GM12878 (cell line): ENCODE measurements around the gene PPP6R1. TPM values are rescaled to one million over a fixed set of nuclear protein-coding genes. Genes with fewer than 3 reads are reported as not detected.

Experiments
- CBFB ChIP-seq: IDR thresholded peaks from 2 replicates; pipeline ENCODE4 v1.6.1; 2016; ENCODE audit warnings: antibody characterized with exemption, low read depth
- CBX3 ChIP-seq: fragments of 200-600 bp; sonication (generic); IDR thresholded peaks from 2 replicates; pipeline ENCODE4 v1.6.1; 2016; ENCODE audit warnings: low read depth, borderline replicate concordance
- CEBPB ChIP-seq, 2 experiments: fragments of 150-350 bp in 1 of 2; IDR thresholded peaks; 2 replicates each; pipeline ENCODE4 v1.6.1; 2012 to 2014; ENCODE audit warnings: low read depth in 2 of 2, low read length in 2 of 2, borderline replicate concordance in 1 of 2, inconsistent platforms in 1 of 2
- CHD4 ChIP-seq: fragments of 200-600 bp; sonication (generic); IDR thresholded peaks from 2 replicates; pipeline ENCODE4 v1.6.1; 2016; ENCODE audit warnings: mild to moderate bottlenecking
- ESRRA ChIP-seq: IDR thresholded peaks from 2 replicates; pipeline ENCODE4 v1.6.1; 2012; ENCODE audit warnings: mild to moderate bottlenecking, low read length, improper control_type of control experiment
- HDAC2 ChIP-seq: fragments of 200-600 bp; sonication (generic); IDR thresholded peaks from 2 replicates; pipeline ENCODE4 v1.6.1; 2017
- LARP7 ChIP-seq: fragments of 450-650 bp; IDR thresholded peaks from 2 replicates; pipeline ENCODE4 v1.6.1; 2017; ENCODE audit warnings: mild to moderate bottlenecking
- PAX8 ChIP-seq: fragments of 450-650 bp; IDR thresholded peaks from 2 replicates; pipeline ENCODE4 v1.6.1; 2017; ENCODE audit warnings: mild to moderate bottlenecking, moderate library complexity
- RAD21 ChIP-seq: IDR thresholded peaks from 2 replicates; pipeline ENCODE4 v1.6.1; 2011; ENCODE audit warnings: mild to moderate bottlenecking, low read depth, low read length, moderate library complexity; ENCODE audit not compliant: insufficient read depth
- SMC3 ChIP-seq: IDR thresholded peaks from 2 replicates; pipeline ENCODE4 v1.6.1; 2011; ENCODE audit warnings: low read length, improper control_type of control experiment, borderline replicate concordance
- SPI1 ChIP-seq: IDR thresholded peaks from 2 replicates; pipeline ENCODE4 v1.6.1; 2011; ENCODE audit warnings: low read depth, mild to moderate bottlenecking, low read length, moderate library complexity, borderline replicate concordance; ENCODE audit not compliant: insufficient read depth
- SUZ12 ChIP-seq: fragments of 200-600 bp; sonication (generic); IDR thresholded peaks from one replicate; pipeline ENCODE4 v1.6.1; 2018; ENCODE audit warnings: antibody characterized with exemption, mild to moderate bottlenecking; ENCODE audit not compliant: unreplicated experiment
- polyA plus RNA-seq, 11 experiments: library from polyadenylated mRNA; depleted of rRNA in 4 of 11; unstranded in 6 of 11; stranded (reverse) in 5 of 11; fragments of >200 nt; fragmentation: Nextera tagmentation in 4 of 11; fragmentation: Illumina TruSeq in 1 of 11; extraction: Ambion mirVana in 4 of 11; extraction: Trizol in 1 of 11; gene quantifications; 1 replicate in 1 of 11; 2 replicates in 10 of 11; pipeline versions ENCODE4 v1.2.1 to v1.2.3, GENCODE V29; 2011 to 2016; ENCODE audit warnings: inconsistent platforms in 2 of 11, missing spikeins in 2 of 11, low read depth in 1 of 11
- total RNA-seq, 4 experiments: library from RNA; depleted of rRNA in 3 of 4; stranded (reverse); fragments of >200 nt in 3 of 4; fragmentation: Illumina TruSeq in 1 of 4; extraction: Trizol in 1 of 4; gene quantifications; 2 replicates each; pipeline versions ENCODE4 v1.2.1 to v1.2.3, GENCODE V29; 2013 to 2021
- TF ChIP-seq, protein P1 (sequence below): IDR thresholded peaks from 2 replicates; pipeline ENCODE4 v1.6.1; 2012; ENCODE audit warnings: low read length, inconsistent platforms
- TF ChIP-seq, protein P2 (sequence below): fragments of 450-650 bp; IDR thresholded peaks from 2 replicates; pipeline ENCODE4 v1.6.1; 2017; ENCODE audit warnings: mild to moderate bottlenecking

Gene PPP6R1
- total and polyA plus RNA-seq, 10 of the 15 experiments (the other 5 are each of a cell fraction or from before 2014, with no cell fraction given): 0.80 to 173 (median 63.7) TPM

DNA sequence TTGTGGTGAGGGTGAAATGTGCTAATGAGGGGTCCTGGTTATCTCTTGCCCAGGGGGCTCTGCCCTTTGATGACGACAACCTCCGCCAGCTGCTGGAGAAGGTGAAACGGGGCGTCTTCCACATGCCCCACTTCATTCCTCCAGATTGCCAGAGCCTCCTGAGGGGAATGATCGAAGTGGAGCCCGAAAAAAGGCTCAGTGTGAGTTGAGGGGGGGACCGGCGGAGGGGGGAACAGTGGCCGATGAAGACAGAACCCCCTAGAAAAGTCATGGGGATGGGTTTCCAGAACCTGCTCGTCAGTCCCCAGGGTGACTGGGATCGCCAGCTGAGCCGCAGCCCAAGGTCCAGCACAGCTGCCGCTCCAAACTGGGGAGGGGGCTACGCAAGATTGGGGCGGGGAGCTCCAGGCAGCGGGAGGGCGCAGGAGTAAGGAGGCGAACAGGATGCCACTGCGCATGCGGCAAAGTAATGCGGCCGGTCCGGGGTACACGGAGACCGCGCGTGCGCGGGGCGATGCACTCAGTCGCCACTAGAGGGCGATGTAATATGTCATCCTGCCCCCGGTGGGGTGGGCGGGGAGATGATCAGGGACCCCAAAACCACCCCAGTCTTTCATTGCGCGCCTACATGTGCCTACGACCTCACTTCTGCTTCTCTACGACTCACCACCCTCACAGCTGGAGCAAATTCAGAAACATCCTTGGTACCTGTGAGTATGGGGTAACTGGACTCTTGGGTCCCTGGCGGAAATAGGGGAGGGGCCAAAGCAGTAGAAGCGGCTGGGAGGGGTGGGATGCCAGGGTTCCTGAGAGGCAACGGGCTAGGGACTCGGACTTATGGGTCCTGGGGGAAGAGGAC, 42.9 kb upstream of the PPP6R1 start (continued):
- TF ChIP-seq CBX3 (no peak), CHD4 (no peak), PAX8 (no peak), LARP7 (no peak), HDAC2 (no peak), CBFB (no peak), CEBPB (IDR thresholded peaks at IDR 0.05; ENCODE audit: borderline replicate concordance in 1 of 2, low read depth in 2 of 2, low read length in 2 of 2) (no peak), SUZ12 (no peak), SMC3 (peak; percentile 62), RAD21 (peak; percentile 49), ESRRA (no peak), SPI1 (no peak)
- TF ChIP-seq, protein P1, sequence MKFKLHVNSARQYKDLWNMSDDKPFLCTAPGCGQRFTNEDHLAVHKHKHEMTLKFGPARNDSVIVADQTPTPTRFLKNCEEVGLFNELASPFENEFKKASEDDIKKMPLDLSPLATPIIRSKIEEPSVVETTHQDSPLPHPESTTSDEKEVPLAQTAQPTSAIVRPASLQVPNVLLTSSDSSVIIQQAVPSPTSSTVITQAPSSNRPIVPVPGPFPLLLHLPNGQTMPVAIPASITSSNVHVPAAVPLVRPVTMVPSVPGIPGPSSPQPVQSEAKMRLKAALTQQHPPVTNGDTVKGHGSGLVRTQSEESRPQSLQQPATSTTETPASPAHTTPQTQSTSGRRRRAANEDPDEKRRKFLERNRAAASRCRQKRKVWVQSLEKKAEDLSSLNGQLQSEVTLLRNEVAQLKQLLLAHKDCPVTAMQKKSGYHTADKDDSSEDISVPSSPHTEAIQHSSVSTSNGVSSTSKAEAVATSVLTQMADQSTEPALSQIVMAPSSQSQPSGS: no peak
- TF ChIP-seq, protein P2, sequence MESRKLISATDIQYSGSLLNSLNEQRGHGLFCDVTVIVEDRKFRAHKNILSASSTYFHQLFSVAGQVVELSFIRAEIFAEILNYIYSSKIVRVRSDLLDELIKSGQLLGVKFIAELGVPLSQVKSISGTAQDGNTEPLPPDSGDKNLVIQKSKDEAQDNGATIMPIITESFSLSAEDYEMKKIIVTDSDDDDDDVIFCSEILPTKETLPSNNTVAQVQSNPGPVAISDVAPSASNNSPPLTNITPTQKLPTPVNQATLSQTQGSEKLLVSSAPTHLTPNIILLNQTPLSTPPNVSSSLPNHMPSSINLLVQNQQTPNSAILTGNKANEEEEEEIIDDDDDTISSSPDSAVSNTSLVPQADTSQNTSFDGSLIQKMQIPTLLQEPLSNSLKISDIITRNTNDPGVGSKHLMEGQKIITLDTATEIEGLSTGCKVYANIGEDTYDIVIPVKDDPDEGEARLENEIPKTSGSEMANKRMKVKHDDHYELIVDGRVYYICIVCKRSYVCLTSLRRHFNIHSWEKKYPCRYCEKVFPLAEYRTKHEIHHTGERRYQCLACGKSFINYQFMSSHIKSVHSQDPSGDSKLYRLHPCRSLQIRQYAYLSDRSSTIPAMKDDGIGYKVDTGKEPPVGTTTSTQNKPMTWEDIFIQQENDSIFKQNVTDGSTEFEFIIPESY: no peak
